Measurements from ENCODE around the gene ST3GAL4.

DNA sequence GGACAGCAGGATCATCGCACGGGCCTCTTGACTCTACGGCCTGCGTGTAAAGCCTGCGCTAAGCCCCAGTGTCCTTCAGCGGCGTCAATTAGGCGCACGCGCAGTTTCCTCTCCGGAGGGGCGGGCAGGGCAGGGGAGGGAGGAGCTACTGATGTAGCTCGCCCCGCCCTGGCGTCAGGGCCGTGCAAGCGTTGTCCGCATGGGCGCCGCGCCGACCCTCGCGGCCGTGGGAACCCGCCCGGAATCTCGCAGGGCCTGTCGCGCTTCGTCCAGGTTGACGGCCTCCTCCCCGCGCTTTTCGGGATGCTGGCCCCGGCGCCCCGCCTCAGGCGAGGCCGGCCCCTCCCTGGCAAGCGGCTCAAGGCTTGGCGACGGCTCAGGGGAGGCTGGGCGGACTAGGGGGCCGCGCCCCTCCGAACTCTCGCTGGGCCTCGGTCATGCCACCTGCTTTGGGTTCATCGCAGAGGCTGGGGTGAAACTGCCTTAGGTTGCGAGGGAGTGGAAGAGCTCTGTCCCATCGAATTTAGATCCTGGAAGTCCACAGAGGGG, 61.1 kb downstream of the ST3GAL4 start:
- TF ChIP-seq, protein P1, sequence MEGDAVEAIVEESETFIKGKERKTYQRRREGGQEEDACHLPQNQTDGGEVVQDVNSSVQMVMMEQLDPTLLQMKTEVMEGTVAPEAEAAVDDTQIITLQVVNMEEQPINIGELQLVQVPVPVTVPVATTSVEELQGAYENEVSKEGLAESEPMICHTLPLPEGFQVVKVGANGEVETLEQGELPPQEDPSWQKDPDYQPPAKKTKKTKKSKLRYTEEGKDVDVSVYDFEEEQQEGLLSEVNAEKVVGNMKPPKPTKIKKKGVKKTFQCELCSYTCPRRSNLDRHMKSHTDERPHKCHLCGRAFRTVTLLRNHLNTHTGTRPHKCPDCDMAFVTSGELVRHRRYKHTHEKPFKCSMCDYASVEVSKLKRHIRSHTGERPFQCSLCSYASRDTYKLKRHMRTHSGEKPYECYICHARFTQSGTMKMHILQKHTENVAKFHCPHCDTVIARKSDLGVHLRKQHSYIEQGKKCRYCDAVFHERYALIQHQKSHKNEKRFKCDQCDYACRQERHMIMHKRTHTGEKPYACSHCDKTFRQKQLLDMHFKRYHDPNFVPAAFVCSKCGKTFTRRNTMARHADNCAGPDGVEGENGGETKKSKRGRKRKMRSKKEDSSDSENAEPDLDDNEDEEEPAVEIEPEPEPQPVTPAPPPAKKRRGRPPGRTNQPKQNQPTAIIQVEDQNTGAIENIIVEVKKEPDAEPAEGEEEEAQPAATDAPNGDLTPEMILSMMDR (IDR thresholded peaks at IDR 0.05) = no peak
- TF ChIP-seq POLR2A (IDR thresholded peaks at IDR 0.05) = no peak

Measured in testis (tissue), 2 donors.